TTC549 (cell line): ENCODE data around the gene FAM168A.
A peak's percentile ranks its signal among the peaks of the same experiment; 100 is the strongest.

Source experiments
- FAIRE-seq: peaks from 2 replicates; lab custom pipeline; 2012; peaks lifted over from hg19 to GRCh38; lab: Jason Lieb, UNC

Gene FAM168A

GRCh38 chr11:73399159-73399590, 198.7 kb downstream of the FAM168A start:
- FAIRE-seq, result no peak

- FAIRE-seq, result no peak
These were observed 199.2 kb downstream of the FAM168A start for GRCh38 chr11:73398721-73399120.

- FAIRE-seq, result no peak
These were observed 199.8 kb downstream of the FAM168A start for GRCh38 chr11:73398132-73398526.

GRCh38 chr11:73397468-73398131, 200.3 kb downstream of the FAM168A start:
- no peak for FAIRE-seq

GRCh38 chr11:73396985-73397384, 200.9 kb downstream of the FAM168A start:
- FAIRE-seq, result no peak

GRCh38 chr11:73396251-73396930, 201.5 kb downstream of the FAM168A start:
- no peak for FAIRE-seq

GRCh38 chr11:73395297-73396208, 202.4 kb downstream of the FAM168A start:
- no peak for FAIRE-seq

- no peak for FAIRE-seq
These were observed 203.3 kb downstream of the FAM168A start for GRCh38 chr11:73394416-73395296.

GRCh38 chr11:73393479-73394415, 204.2 kb downstream of the FAM168A start:
- peak; percentile 3 for FAIRE-seq

GRCh38 chr11:73393011-73393380, 204.9 kb downstream of the FAM168A start:
- no peak for FAIRE-seq

GRCh38 chr11:73392108-73393010, 205.6 kb downstream of the FAM168A start:
- no peak for FAIRE-seq

GRCh38 chr11:73391665-73392064, 206.2 kb downstream of the FAM168A start:
- FAIRE-seq, result no peak

- no peak for FAIRE-seq
These were observed 207.0 kb downstream of the FAM168A start for GRCh38 chr11:73390601-73391565.

- FAIRE-seq, result no peak
These were observed 208.0 kb downstream of the FAM168A start for GRCh38 chr11:73389916-73390315.

- FAIRE-seq, result no peak
These were observed 208.8 kb downstream of the FAM168A start for GRCh38 chr11:73389134-73389525.

GRCh38 chr11:73388265-73389133, 209.4 kb downstream of the FAM168A start:
- FAIRE-seq, result no peak

GRCh38 chr11:73387594-73388264, 210.2 kb downstream of the FAM168A start:
- FAIRE-seq, result no peak
